GM12878 (cell line): ENCODE data around the gene GINS1. TPM values are rescaled to one million over a fixed set of nuclear protein-coding genes. Genes with fewer than 3 reads are reported as not detected.

ENCODE experiments used
- ATAC-seq: fragments of 200-7000 bp; cut with Tn5 transposase; 3 replicates; pipeline ENCODE4 v1.9.1; 2020; ENCODE audit warnings: mild to moderate bottlenecking, moderate library complexity
- BruUV-seq: library from RNA; stranded (reverse); fragments of 400-500 nt; replicated peaks from 2 replicates; lab custom pipeline; 2021; lab: Mats Ljungman, UMichigan
- CTCF ChIA-PET: fragments of 300-600 bp; sonication (Branson Sonifier 250); formaldehyde crosslinking; extraction: SDS; loops from one replicate; lab custom pipeline; 2021; ENCODE audit warnings: inconsistent platforms; lab: Yijun Ruan, JAX
- POLR2A ChIA-PET: fragments of 350-600 bp; formaldehyde crosslinking; extraction: SDS; loops from one replicate; lab custom pipeline; 2021; ENCODE audit warnings: inconsistent platforms; lab: Charles Lee
- RAD21 ChIA-PET: fragments of 300-600 bp; sonication (Branson Sonifier 250); formaldehyde crosslinking; loops from one replicate; lab custom pipeline; 2023; ENCODE audit warnings: antibody characterized with exemption; ENCODE audit not compliant: unreplicated experiment; lab: Charles Lee
- SMC1A ChIA-PET: fragments of 300-600 bp; sonication (Branson Sonifier 250); formaldehyde crosslinking; loops from one replicate; lab custom pipeline; 2023; ENCODE audit not compliant: unreplicated experiment, uncharacterized antibody; lab: Charles Lee
- DNase-seq: peaks from one replicate; pipeline ENCODE4 v3.0.0-alpha.2; 2011; ENCODE audit warnings: low read depth, low spot score
- FAIRE-seq: peaks from 3 replicates; lab custom pipeline; 2011; peaks lifted over from hg19 to GRCh38; lab: Jason Lieb, UNC
- H2AFZ ChIP-seq: 2 replicates; pipeline ENCODE4 v1.6.0; 2011; ENCODE audit warnings: low read depth, low read length, control low read depth; ENCODE audit not compliant: control insufficient read depth
- H3K27ac ChIP-seq: 2 replicates; pipeline ENCODE4 v1.5.1; 2011; ENCODE audit warnings: control low read depth; ENCODE audit not compliant: control insufficient read depth, insufficient read depth
- H3K27me3 ChIP-seq, 2 experiments: replicated peaks in 1 of 2; 2 replicates each; pipeline versions ENCODE4 v1.6.0 to v1.6.1; 2011; ENCODE audit warnings: low read length in 1 of 2; ENCODE audit not compliant: control insufficient read depth in 2 of 2, insufficient read depth in 2 of 2
- H3K36me3 ChIP-seq, 2 experiments: 2 replicates each; pipeline ENCODE4 v1.5.1; 2011; ENCODE audit warnings: low read length in 1 of 2; ENCODE audit not compliant: control insufficient read depth in 2 of 2, insufficient read depth in 2 of 2
- H3K4me1 ChIP-seq: 2 replicates; pipeline ENCODE4 v1.6.1; 2011; ENCODE audit warnings: mild to moderate bottlenecking, low read length, moderate library complexity, mixed read lengths; ENCODE audit not compliant: control insufficient read depth, insufficient read depth
- H3K4me2 ChIP-seq: 2 replicates; pipeline ENCODE4 v1.6.0; 2011; ENCODE audit warnings: control low read depth; ENCODE audit not compliant: control insufficient read depth, insufficient read depth
- H3K4me3 ChIP-seq: fragments of 200-600 bp; sonication (generic); 2 replicates; pipeline ENCODE4 v1.5.1; 2016
- H3K79me2 ChIP-seq: 2 replicates; pipeline ENCODE4 v1.6.0; 2011; ENCODE audit warnings: low read length; ENCODE audit not compliant: control insufficient read depth, insufficient read depth
- H3K9ac ChIP-seq: 2 replicates; pipeline ENCODE4 v1.8.0; 2011; ENCODE audit warnings: low read length, control low read depth, mixed read lengths; ENCODE audit not compliant: control insufficient read depth, insufficient read depth
- H3K9me3 ChIP-seq: replicated peaks from 3 replicates; pipeline ENCODE4 v1.5.1; 2011; ENCODE audit warnings: mild to moderate bottlenecking, low read length; ENCODE audit not compliant: control insufficient read depth, insufficient read depth
- H4K20me1 ChIP-seq: 2 replicates; pipeline ENCODE4 v1.6.0; 2011; ENCODE audit not compliant: control insufficient read depth, insufficient read depth
- CHD2 ChIP-seq: IDR thresholded peaks from 2 replicates; pipeline ENCODE4 v1.6.1; 2011; ENCODE audit warnings: low read depth, low read length, improper control_type of control experiment, borderline replicate concordance
- EZH2 ChIP-seq: IDR thresholded peaks from 2 replicates; pipeline ENCODE4 v1.6.1; 2012; ENCODE audit warnings: low read depth, mild to moderate bottlenecking, control low read depth, inconsistent platforms, low read length, borderline replicate concordance; ENCODE audit not compliant: control insufficient read depth
- LARP7 ChIP-seq: fragments of 450-650 bp; IDR thresholded peaks from 2 replicates; pipeline ENCODE4 v1.6.1; 2017; ENCODE audit warnings: mild to moderate bottlenecking
- POU2F2 ChIP-seq: IDR thresholded peaks from 3 replicates; pipeline ENCODE4 v1.6.1; 2011; ENCODE audit warnings: low read depth, mild to moderate bottlenecking, low read length, borderline replicate concordance
- SUPT20H ChIP-seq: IDR thresholded peaks from 2 replicates; pipeline ENCODE4 v1.6.1; 2011; ENCODE audit warnings: low read depth, mild to moderate bottlenecking, low read length, moderate library complexity, borderline replicate concordance; ENCODE audit not compliant: control insufficient read depth
- TCF3 ChIP-seq: IDR thresholded peaks from 2 replicates; pipeline ENCODE4 v1.6.1; 2012; ENCODE audit warnings: low read depth, mild to moderate bottlenecking, low read length, borderline replicate concordance; ENCODE audit not compliant: insufficient read depth
- TCF7 ChIP-seq: IDR thresholded peaks from 2 replicates; pipeline ENCODE4 v1.6.1; 2014; ENCODE audit warnings: antibody characterized with exemption, borderline replicate concordance
- ZNF217 ChIP-seq: fragments of 450-650 bp; IDR thresholded peaks from 2 replicates; pipeline ENCODE4 v1.6.1; 2017; ENCODE audit warnings: antibody characterized with exemption, mild to moderate bottlenecking
- WGBS: methylation state at CpG from one replicate; pipeline ENCODE4 v1.1.6; 2016; ENCODE audit warnings: low lambda C conversion rate; ENCODE audit not compliant: insufficient replicate concordance, insufficient coverage; ENCODE audit errors: missing lambda C conversion rate; 5-methylcytosine and 5-hydroxymethylcytosine counted together
- in situ Hi-C: fragments of 300-500 bp; cut with MboI; formaldehyde crosslinking; loops from 9 replicates; pipeline ENCODE4 v1.14.3; 2018; ENCODE audit warnings: mixed read lengths
- intact Hi-C: fragments of 100-400 bp; cut with micrococcal nuclease; formaldehyde crosslinking; loops from one replicate; pipeline ENCODE4 v1.14.2; 2022; ENCODE audit not compliant: unreplicated experiment
- polyA plus RNA-seq, 11 experiments: library from polyadenylated mRNA; depleted of rRNA in 4 of 11; unstranded in 6 of 11; stranded (reverse) in 5 of 11; fragments of >200 nt; fragmentation: Nextera tagmentation in 4 of 11; fragmentation: Illumina TruSeq in 1 of 11; extraction: Ambion mirVana in 4 of 11; extraction: Trizol in 1 of 11; gene quantifications; 1 replicate in 1 of 11; 2 replicates in 10 of 11; pipeline versions ENCODE4 v1.2.1 to v1.2.3, GENCODE V29; 2011 to 2016; ENCODE audit warnings: inconsistent platforms in 2 of 11, missing spikeins in 2 of 11, low read depth in 1 of 11
- total RNA-seq, 4 experiments: library from RNA; depleted of rRNA in 3 of 4; stranded (reverse); fragments of >200 nt in 3 of 4; fragmentation: Illumina TruSeq in 1 of 4; extraction: Trizol in 1 of 4; gene quantifications; 2 replicates each; pipeline versions ENCODE4 v1.2.1 to v1.2.3, GENCODE V29; 2013 to 2021
- TF ChIP-seq, protein P1 (sequence below): fragments of 450-650 bp; IDR thresholded peaks from 2 replicates; pipeline ENCODE4 v1.6.1; 2017; ENCODE audit warnings: mild to moderate bottlenecking

The GINS1 gene
- total and polyA plus RNA-seq, 10 of the 15 experiments (the other 5 are each of a cell fraction or from before 2014, with no cell fraction given), result 13.0 to 44.6 (median 30.3) TPM

DNA sequence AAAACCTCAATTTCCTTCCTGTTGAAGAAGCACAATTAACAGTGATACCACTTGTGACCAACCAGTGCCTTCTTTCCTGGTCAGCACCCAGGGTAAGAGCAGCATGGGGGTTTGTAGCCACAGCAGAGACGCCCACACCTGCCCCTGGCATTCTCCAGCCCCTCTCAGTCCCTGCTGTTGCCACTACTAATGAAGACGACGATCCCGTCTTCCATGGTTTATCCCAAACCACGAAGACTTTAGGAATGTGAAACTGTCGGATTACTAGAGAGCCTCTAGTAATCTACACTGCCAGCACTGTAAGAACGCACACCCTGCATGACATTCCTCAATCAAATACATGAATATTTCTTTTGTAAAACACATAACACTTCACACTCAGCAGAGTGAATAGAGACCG is 60.0 kb downstream of the GINS1 start:
- BruUV-seq, result no TSS peak
- no peak overlapping the region for H3K4me3 ChIP-seq
- ATAC-seq (no peak), FAIRE-seq (no peak), DNase-seq (no peak)
- intact Hi-C loops, result no loop called here
- H3K9me3 ChIP-seq, result no peaks in the 10 kb centered on the region
- POLR2A ChIA-PET, result no interaction called here
- 49% methylated on average over 8 of the region's 8 CpGs for WGBS
- RAD21 ChIA-PET, result no interaction called here
- no peaks in the 10 kb centered on the region for H4K20me1 ChIP-seq
- no peaks in the 10 kb centered on the region for H3K79me2 ChIP-seq
- CTCF ChIA-PET, result no interaction called here
- TF ChIP-seq TCF7 (no peak), TCF3 (no peak), LARP7 (no peak), ZNF217 (no peak), POU2F2 (no peak), EZH2 (no peak), CHD2 (no peak), SUPT20H (no peak)
- TF ChIP-seq, protein P1, sequence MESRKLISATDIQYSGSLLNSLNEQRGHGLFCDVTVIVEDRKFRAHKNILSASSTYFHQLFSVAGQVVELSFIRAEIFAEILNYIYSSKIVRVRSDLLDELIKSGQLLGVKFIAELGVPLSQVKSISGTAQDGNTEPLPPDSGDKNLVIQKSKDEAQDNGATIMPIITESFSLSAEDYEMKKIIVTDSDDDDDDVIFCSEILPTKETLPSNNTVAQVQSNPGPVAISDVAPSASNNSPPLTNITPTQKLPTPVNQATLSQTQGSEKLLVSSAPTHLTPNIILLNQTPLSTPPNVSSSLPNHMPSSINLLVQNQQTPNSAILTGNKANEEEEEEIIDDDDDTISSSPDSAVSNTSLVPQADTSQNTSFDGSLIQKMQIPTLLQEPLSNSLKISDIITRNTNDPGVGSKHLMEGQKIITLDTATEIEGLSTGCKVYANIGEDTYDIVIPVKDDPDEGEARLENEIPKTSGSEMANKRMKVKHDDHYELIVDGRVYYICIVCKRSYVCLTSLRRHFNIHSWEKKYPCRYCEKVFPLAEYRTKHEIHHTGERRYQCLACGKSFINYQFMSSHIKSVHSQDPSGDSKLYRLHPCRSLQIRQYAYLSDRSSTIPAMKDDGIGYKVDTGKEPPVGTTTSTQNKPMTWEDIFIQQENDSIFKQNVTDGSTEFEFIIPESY, result no peak
- H3K4me2 ChIP-seq, result no peak overlapping the region
- H3K9ac ChIP-seq, result no peak overlapping the region
- in situ Hi-C loops, result loop anchor here (10.0 kb wide), 1 partner anchor 47 kb away; no protein-coding TSS in a partner anchor
- no peak overlapping the region for H3K27ac ChIP-seq
- SMC1A ChIA-PET, result no interaction called here
- H3K27me3 ChIP-seq, result no peaks in the 10 kb centered on the region; a peak in 1 of 4 replicates
- H2AFZ ChIP-seq, result no peak overlapping the region
- H3K36me3 ChIP-seq, result no peaks in the 10 kb centered on the region
- no peaks in the 10 kb centered on the region for H3K4me1 ChIP-seq
